Measurements from ENCODE around the gene SLC25A34.

DNA sequence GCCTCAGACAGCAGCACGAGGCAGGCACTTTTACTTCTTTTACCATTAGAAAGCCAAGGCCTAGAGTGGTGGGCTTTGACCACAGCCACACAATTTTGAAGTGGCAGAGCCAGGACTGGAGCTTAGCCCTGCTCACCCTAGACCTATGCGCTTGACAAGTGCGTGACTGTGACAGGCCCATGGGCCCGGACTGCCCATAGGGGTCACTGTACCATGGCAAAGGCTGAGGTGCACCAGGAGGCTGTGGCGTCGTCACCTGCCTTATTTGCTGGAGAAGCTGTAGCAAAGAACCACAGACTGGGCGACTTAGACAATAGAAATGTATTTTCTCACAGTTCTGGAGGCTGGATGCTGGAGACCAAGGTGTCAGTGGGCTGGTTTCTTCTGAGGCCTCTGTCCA, 3.7 kb downstream of the SLC25A34 start:
- TF ChIP-seq POLR2A (IDR thresholded peaks at IDR 0.05; ENCODE audit: low read depth, low read length) (no peak), TAF1 (IDR thresholded peaks at IDR 0.05; ENCODE audit: low read depth, low read length) (no peak), SPI1 (IDR thresholded peaks at IDR 0.05; ENCODE audit: low read depth, low read length) (no peak)
